ENCODE results near the gene XKRX.

- no peak for TF ChIP-seq JUN (IDR thresholded peaks at IDR 0.05)
- no peak for TF ChIP-seq FOSL2 (IDR thresholded peaks at IDR 0.05)
- TF ChIP-seq FOSL2 (CRISPR knock-in tag; IDR thresholded peaks at IDR 0.05), result no peak
- no peak for TF ChIP-seq EP300 (IDR thresholded peaks at IDR 0.05)
- TF ChIP-seq KDM1A (IDR thresholded peaks at IDR 0.05; ENCODE audit: low read depth), result no peak
- TF ChIP-seq CTCF (IDR thresholded peaks at IDR 0.05), result no peak
- no peak for TF ChIP-seq JUNB (IDR thresholded peaks at IDR 0.05)
- TF ChIP-seq CHD4 (IDR thresholded peaks at IDR 0.05; ENCODE audit: borderline replicate concordance), result no peak
- no peak for TF ChIP-seq CBX8 (IDR thresholded peaks at IDR 0.05)
Measured at GRCh38 chrX:100976211-100976610, 47.5 kb upstream of the XKRX start.

Data from A549 (cell line).